WTC11 (cell line): ENCODE data around the gene SYT8. TPM values are rescaled to one million over a fixed set of nuclear protein-coding genes. Genes with fewer than 3 reads are reported as not detected.

Experiments
- ATAC-seq: fragments of 200-7000 bp; cut with Tn5 transposase; 2 replicates; pipeline ENCODE4 v1.10.0; 2021; ENCODE audit warnings: mild to moderate bottlenecking, moderate library complexity
- CTCF ChIA-PET: fragments of 300-600 bp; sonication (Branson Sonifier 250); formaldehyde crosslinking; loops from one replicate; lab custom pipeline; 2021; ENCODE audit warnings: antibody characterized with exemption; lab: Charles Lee
- POLR2A ChIA-PET: fragments of 350-600 bp; sonication (Branson Sonifier 250); formaldehyde crosslinking; loops from one replicate; lab custom pipeline; 2021; ENCODE audit warnings: antibody characterized with exemption; lab: Charles Lee
- DNase-seq: peaks from one replicate; pipeline ENCODE4 v3.0.0; 2021; ENCODE audit warnings: low spot score
- H3K27ac Mint-ChIP-seq: 2 replicates; pipeline ENCODE4 v1.8.0; 2021; ENCODE audit warnings: mixed read lengths
- H3K27me3 Mint-ChIP-seq: 2 replicates; pipeline ENCODE4 v1.8.0; 2021; ENCODE audit warnings: low read depth, mild to moderate bottlenecking, moderate library complexity, mixed read lengths
- H3K36me3 Mint-ChIP-seq: 2 replicates; pipeline ENCODE4 v1.8.0; 2021; ENCODE audit warnings: mixed read lengths
- H3K4me1 Mint-ChIP-seq: 2 replicates; pipeline ENCODE4 v1.8.0; 2022; ENCODE audit warnings: mixed read lengths
- H3K4me3 Mint-ChIP-seq: 2 replicates; pipeline ENCODE4 v1.8.0; 2021; ENCODE audit warnings: mild to moderate bottlenecking, moderate library complexity, mixed read lengths
- H3K9me3 Mint-ChIP-seq: 2 replicates; pipeline ENCODE4 v1.8.0; 2021; ENCODE audit warnings: mixed read lengths
- ATF1 ChIP-seq: sonication (generic); formaldehyde crosslinking; IDR thresholded peaks from 2 replicates; pipeline ENCODE4 v1.8.1; 2023; ENCODE audit warnings: mild to moderate bottlenecking, moderate library complexity, missing genetic modification reagents
- CREB1 ChIP-seq: sonication (generic); formaldehyde crosslinking; IDR thresholded peaks from 2 replicates; pipeline ENCODE4 v1.8.0; 2023; ENCODE audit warnings: mild to moderate bottlenecking, missing genetic modification reagents
- CREM ChIP-seq: sonication (generic); formaldehyde crosslinking; IDR thresholded peaks from 2 replicates; pipeline ENCODE4 v1.8.1; 2022; ENCODE audit warnings: mild to moderate bottlenecking, missing genetic modification reagents, moderate library complexity
- FOXK1 ChIP-seq: sonication (generic); formaldehyde crosslinking; IDR thresholded peaks from 2 replicates; pipeline ENCODE4 v1.8.0; 2022; ENCODE audit warnings: mild to moderate bottlenecking, moderate library complexity, missing genetic modification reagents
- FOXP1 ChIP-seq: sonication (generic); formaldehyde crosslinking; IDR thresholded peaks from 2 replicates; pipeline ENCODE4 v1.8.0; 2022; ENCODE audit warnings: missing genetic modification reagents, mild to moderate bottlenecking, moderate library complexity, borderline replicate concordance
- NFE2L1 ChIP-seq: sonication (generic); formaldehyde crosslinking; IDR thresholded peaks from 2 replicates; pipeline ENCODE4 v1.8.1; 2023; ENCODE audit warnings: missing genetic modification reagents
- OVOL2 ChIP-seq: fragments of 250-450 bp; sonication (Bioruptor Pico); IDR thresholded peaks from 2 replicates; pipeline ENCODE4 v1.9.0; 2021; ENCODE audit warnings: mild to moderate bottlenecking, borderline replicate concordance
- ZBTB21 ChIP-seq: sonication (generic); formaldehyde crosslinking; IDR thresholded peaks from 2 replicates; pipeline ENCODE4 v1.8.1; 2023; ENCODE audit warnings: mild to moderate bottlenecking, missing genetic modification reagents, borderline replicate concordance
- ZNF138 ChIP-seq: sonication (generic); formaldehyde crosslinking; conservative IDR thresholded peaks from 2 replicates; pipeline ENCODE4 v1.8.1; 2022; ENCODE audit warnings: mild to moderate bottlenecking, moderate library complexity, missing genetic modification reagents
- ZNF219 ChIP-seq: sonication (generic); formaldehyde crosslinking; IDR thresholded peaks from 2 replicates; pipeline ENCODE4 v1.8.0; 2023; ENCODE audit warnings: missing genetic modification reagents, mild to moderate bottlenecking, borderline replicate concordance
- ZNF396 ChIP-seq: fragments of 250-450 bp; sonication (Bioruptor Pico); IDR thresholded peaks from 2 replicates; pipeline ENCODE4 v1.8.0; 2021; ENCODE audit warnings: mild to moderate bottlenecking, moderate library complexity, borderline replicate concordance
- total RNA-seq: library from RNA; stranded (reverse); gene quantifications from 3 replicates; pipeline ENCODE4 v1.2.3, GENCODE V29; 2021
- TF ChIP-seq, protein P1 (sequence below): fragments of 250-450 bp; sonication (Bioruptor Pico); IDR thresholded peaks from 2 replicates; pipeline ENCODE4 v1.9.0; 2021; ENCODE audit warnings: mild to moderate bottlenecking, borderline replicate concordance
- TF ChIP-seq, protein P2 (sequence below): sonication (generic); formaldehyde crosslinking; IDR thresholded peaks from 2 replicates; pipeline ENCODE4 v1.8.1; 2022; ENCODE audit warnings: mild to moderate bottlenecking, moderate library complexity, missing genetic modification reagents
- TF ChIP-seq, protein P3 (sequence below): sonication (generic); formaldehyde crosslinking; IDR thresholded peaks from 2 replicates; pipeline ENCODE4 v1.8.1; 2023; ENCODE audit warnings: mild to moderate bottlenecking, missing genetic modification reagents, moderate library complexity
- TF ChIP-seq, protein P4 (sequence below): sonication (generic); formaldehyde crosslinking; IDR thresholded peaks from 2 replicates; pipeline ENCODE4 v1.8.0; 2023; ENCODE audit warnings: mild to moderate bottlenecking, missing genetic modification reagents
- TF ChIP-seq, protein P5 (sequence below): sonication (generic); formaldehyde crosslinking; IDR thresholded peaks from 2 replicates; pipeline ENCODE4 v1.8.0; 2023; ENCODE audit warnings: missing genetic modification reagents, mild to moderate bottlenecking, borderline replicate concordance

Gene SYT8
- total RNA-seq, 1 experiment from 2014 or later: 0.37 TPM

DNA sequence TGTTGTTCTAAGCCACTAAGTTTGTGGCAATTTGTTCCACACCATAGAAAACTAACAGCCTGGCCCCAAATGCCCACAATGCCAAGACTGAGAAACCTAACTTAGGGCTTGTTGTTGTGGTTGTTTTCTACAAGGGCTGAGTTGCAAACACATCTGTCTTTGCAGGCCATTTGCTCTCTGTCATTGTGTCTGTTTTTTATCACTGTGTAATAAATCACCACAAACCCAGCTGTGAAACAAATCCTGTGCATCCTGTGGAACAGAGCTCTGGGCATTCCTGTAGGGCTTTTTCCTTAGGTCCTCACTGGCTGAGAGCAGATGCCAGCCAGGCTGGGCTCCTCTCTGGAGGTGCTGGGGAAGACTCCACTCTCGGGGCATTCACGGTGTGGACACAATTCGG lies 15.7 kb upstream of the SYT8 start:
- no peaks in the 10 kb centered on the region for H3K36me3 Mint-ChIP-seq
- peaks cover 25% of the 10 kb centered on the region for H3K27me3 Mint-ChIP-seq
- H3K4me3 Mint-ChIP-seq: no peak overlapping the region
- DNase-seq (no peak), ATAC-seq (no peak)
- H3K4me1 Mint-ChIP-seq: no peaks in the 10 kb centered on the region
- ChIA-PET POLR2A (interaction anchor here (1.1 kb wide), 1 partner anchor 125 kb away, joined by 3 read pairs; no protein-coding TSS in a partner anchor), CTCF (interaction anchor here (2.7 kb wide), 1 partner anchor 166 kb away, joined by 8 read pairs; no protein-coding TSS in a partner anchor)
- H3K27ac Mint-ChIP-seq: no peak overlapping the region
- peaks cover 23% of the 10 kb centered on the region for H3K9me3 Mint-ChIP-seq
- TF ChIP-seq CREB1 (no peak), NFE2L1 (CRISPR knock-in tag) (no peak)

DNA sequence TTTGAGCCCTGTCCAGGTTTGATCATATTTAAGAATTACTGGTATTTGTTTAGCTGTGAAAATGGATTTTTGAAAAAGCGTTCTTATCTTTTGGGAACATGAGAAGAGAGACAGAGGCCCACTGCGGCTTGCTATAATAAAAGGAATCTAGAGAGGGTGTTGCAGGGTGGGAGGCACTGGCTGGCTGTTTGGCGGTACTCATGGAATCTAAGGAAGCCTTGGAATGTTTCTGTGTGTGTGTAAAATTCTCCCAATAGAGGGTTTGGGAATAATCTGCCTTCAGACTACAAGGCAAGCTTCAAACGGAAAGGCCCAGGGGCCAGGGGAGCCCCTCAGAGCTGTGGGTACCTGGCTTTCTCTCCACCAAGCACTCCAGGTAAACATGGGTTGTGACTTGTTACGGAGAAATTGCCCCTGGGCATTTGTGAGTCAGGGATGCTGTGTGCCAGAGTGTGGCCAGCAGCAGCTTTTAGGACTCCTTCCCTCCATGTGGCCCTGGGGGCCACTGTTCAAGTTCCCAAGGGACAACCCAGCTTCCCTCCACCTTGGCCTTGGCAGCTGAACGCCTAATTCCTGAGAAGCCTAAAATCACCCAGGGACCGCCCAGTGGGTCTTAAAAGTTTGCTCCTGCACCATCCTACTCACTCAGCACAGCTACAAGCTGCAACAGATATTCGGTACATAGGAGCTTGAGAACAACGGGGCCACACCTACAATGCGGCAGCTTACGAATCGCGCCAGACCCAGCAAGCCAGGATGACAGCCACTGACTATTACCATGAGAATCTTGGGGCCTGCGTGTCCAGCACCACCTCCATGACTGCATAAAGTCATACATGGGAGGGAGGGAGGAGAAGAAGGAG lies 14.1 kb upstream of the SYT8 start:
- Mint-ChIP-seq H3K4me3 (no peak overlapping the region), H3K36me3 (no peaks in the 10 kb centered on the region), H3K27ac (no peak overlapping the region), H3K4me1 (no peaks in the 10 kb centered on the region)
- POLR2A ChIA-PET: interaction anchor here (0.6 kb wide), 1 partner anchor 1105 kb away, joined by 8 read pairs; no protein-coding TSS in a partner anchor
- TF ChIP-seq ZNF396 (CRISPR knock-in tag) (no peak), CREM (no peak), FOXP1 (no peak), ZBTB21 (CRISPR knock-in tag) (no peak), FOXK1 (CRISPR knock-in tag) (no peak), ZNF219 (CRISPR knock-in tag) (no peak), ATF1 (CRISPR knock-in tag) (no peak), ZNF138 (CRISPR knock-in tag) (no peak), OVOL2 (CRISPR knock-in tag) (no peak)
- TF ChIP-seq, protein P1, sequence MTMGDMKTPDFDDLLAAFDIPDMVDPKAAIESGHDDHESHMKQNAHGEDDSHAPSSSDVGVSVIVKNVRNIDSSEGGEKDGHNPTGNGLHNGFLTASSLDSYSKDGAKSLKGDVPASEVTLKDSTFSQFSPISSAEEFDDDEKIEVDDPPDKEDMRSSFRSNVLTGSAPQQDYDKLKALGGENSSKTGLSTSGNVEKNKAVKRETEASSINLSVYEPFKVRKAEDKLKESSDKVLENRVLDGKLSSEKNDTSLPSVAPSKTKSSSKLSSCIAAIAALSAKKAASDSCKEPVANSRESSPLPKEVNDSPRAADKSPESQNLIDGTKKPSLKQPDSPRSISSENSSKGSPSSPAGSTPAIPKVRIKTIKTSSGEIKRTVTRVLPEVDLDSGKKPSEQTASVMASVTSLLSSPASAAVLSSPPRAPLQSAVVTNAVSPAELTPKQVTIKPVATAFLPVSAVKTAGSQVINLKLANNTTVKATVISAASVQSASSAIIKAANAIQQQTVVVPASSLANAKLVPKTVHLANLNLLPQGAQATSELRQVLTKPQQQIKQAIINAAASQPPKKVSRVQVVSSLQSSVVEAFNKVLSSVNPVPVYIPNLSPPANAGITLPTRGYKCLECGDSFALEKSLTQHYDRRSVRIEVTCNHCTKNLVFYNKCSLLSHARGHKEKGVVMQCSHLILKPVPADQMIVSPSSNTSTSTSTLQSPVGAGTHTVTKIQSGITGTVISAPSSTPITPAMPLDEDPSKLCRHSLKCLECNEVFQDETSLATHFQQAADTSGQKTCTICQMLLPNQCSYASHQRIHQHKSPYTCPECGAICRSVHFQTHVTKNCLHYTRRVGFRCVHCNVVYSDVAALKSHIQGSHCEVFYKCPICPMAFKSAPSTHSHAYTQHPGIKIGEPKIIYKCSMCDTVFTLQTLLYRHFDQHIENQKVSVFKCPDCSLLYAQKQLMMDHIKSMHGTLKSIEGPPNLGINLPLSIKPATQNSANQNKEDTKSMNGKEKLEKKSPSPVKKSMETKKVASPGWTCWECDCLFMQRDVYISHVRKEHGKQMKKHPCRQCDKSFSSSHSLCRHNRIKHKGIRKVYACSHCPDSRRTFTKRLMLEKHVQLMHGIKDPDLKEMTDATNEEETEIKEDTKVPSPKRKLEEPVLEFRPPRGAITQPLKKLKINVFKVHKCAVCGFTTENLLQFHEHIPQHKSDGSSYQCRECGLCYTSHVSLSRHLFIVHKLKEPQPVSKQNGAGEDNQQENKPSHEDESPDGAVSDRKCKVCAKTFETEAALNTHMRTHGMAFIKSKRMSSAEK (CRISPR knock-in tag): no peak
- TF ChIP-seq, protein P2, sequence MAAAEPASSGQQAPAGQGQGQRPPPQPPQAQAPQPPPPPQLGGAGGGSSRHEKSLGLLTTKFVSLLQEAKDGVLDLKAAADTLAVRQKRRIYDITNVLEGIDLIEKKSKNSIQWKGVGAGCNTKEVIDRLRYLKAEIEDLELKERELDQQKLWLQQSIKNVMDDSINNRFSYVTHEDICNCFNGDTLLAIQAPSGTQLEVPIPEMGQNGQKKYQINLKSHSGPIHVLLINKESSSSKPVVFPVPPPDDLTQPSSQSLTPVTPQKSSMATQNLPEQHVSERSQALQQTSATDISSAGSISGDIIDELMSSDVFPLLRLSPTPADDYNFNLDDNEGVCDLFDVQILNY: no peak
- TF ChIP-seq, protein P3, sequence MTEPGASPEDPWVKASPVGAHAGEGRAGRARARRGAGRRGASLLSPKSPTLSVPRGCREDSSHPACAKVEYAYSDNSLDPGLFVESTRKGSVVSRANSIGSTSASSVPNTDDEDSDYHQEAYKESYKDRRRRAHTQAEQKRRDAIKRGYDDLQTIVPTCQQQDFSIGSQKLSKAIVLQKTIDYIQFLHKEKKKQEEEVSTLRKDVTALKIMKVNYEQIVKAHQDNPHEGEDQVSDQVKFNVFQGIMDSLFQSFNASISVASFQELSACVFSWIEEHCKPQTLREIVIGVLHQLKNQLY (CRISPR knock-in tag): no peak
- TF ChIP-seq, protein P4, sequence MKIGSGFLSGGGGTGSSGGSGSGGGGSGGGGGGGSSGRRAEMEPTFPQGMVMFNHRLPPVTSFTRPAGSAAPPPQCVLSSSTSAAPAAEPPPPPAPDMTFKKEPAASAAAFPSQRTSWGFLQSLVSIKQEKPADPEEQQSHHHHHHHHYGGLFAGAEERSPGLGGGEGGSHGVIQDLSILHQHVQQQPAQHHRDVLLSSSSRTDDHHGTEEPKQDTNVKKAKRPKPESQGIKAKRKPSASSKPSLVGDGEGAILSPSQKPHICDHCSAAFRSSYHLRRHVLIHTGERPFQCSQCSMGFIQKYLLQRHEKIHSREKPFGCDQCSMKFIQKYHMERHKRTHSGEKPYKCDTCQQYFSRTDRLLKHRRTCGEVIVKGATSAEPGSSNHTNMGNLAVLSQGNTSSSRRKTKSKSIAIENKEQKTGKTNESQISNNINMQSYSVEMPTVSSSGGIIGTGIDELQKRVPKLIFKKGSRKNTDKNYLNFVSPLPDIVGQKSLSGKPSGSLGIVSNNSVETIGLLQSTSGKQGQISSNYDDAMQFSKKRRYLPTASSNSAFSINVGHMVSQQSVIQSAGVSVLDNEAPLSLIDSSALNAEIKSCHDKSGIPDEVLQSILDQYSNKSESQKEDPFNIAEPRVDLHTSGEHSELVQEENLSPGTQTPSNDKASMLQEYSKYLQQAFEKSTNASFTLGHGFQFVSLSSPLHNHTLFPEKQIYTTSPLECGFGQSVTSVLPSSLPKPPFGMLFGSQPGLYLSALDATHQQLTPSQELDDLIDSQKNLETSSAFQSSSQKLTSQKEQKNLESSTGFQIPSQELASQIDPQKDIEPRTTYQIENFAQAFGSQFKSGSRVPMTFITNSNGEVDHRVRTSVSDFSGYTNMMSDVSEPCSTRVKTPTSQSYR (CRISPR knock-in tag): no peak
- TF ChIP-seq, protein P5, sequence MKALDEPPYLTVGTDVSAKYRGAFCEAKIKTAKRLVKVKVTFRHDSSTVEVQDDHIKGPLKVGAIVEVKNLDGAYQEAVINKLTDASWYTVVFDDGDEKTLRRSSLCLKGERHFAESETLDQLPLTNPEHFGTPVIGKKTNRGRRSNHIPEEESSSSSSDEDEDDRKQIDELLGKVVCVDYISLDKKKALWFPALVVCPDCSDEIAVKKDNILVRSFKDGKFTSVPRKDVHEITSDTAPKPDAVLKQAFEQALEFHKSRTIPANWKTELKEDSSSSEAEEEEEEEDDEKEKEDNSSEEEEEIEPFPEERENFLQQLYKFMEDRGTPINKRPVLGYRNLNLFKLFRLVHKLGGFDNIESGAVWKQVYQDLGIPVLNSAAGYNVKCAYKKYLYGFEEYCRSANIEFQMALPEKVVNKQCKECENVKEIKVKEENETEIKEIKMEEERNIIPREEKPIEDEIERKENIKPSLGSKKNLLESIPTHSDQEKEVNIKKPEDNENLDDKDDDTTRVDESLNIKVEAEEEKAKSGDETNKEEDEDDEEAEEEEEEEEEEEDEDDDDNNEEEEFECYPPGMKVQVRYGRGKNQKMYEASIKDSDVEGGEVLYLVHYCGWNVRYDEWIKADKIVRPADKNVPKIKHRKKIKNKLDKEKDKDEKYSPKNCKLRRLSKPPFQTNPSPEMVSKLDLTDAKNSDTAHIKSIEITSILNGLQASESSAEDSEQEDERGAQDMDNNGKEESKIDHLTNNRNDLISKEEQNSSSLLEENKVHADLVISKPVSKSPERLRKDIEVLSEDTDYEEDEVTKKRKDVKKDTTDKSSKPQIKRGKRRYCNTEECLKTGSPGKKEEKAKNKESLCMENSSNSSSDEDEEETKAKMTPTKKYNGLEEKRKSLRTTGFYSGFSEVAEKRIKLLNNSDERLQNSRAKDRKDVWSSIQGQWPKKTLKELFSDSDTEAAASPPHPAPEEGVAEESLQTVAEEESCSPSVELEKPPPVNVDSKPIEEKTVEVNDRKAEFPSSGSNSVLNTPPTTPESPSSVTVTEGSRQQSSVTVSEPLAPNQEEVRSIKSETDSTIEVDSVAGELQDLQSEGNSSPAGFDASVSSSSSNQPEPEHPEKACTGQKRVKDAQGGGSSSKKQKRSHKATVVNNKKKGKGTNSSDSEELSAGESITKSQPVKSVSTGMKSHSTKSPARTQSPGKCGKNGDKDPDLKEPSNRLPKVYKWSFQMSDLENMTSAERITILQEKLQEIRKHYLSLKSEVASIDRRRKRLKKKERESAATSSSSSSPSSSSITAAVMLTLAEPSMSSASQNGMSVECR (CRISPR knock-in tag): no peak
- TF ChIP-seq, all 79 proteins: peak for 0
- no peak for ATAC-seq
- DNase-seq: no peak
- CTCF ChIA-PET: interaction anchor here (0.8 to 2.7 kb wide), 4 partner anchors 12 to 178 kb away, joined by 3 to 8 read pairs (median 4); no protein-coding TSS in a partner anchor
- Mint-ChIP-seq H3K27me3 (peaks cover 22% of the 10 kb centered on the region), H3K9me3 (peaks cover 23% of the 10 kb centered on the region)
